OCI-LY7 (cell line): ENCODE data around the gene SCPEP1.

ENCODE experiments used
- EZH2phosphoT487 ChIP-seq: fragments of 200-600 bp; sonication (generic); IDR thresholded peaks from 2 replicates; pipeline ENCODE4 v1.6.1; 2018; ENCODE audit warnings: low read depth, borderline replicate concordance, mild to moderate bottlenecking, mixed run types, antibody characterized with exemption, low read length, moderate library complexity, mixed read lengths
- TF ChIP-seq, protein P1 (sequence below): fragments of 200-600 bp; sonication (generic); conservative IDR thresholded peaks from 2 replicates; pipeline ENCODE4 v1.5.1; 2014; ENCODE audit warnings: mild to moderate bottlenecking, antibody characterized with exemption, low read length, moderate library complexity, mixed read lengths

DNA sequence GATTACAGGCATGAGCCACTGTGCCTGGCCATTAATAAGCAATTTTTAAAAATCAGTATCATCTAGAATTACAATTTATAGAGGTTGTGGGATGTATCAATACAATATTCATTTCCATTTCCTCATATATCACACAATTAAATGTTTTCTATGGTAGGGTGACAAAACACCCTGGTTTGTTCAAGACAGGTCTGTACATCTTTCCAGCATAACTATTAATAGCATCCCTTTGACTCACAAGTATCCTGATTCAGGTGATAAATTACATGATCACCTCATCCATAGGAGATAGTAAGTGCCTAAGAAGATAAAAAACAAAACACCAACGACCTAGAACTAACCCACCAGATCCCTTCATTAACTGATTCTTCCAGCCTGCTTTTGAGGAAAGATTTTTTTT, 30.2 kb upstream of the SCPEP1 start:
- TF ChIP-seq, protein P1, sequence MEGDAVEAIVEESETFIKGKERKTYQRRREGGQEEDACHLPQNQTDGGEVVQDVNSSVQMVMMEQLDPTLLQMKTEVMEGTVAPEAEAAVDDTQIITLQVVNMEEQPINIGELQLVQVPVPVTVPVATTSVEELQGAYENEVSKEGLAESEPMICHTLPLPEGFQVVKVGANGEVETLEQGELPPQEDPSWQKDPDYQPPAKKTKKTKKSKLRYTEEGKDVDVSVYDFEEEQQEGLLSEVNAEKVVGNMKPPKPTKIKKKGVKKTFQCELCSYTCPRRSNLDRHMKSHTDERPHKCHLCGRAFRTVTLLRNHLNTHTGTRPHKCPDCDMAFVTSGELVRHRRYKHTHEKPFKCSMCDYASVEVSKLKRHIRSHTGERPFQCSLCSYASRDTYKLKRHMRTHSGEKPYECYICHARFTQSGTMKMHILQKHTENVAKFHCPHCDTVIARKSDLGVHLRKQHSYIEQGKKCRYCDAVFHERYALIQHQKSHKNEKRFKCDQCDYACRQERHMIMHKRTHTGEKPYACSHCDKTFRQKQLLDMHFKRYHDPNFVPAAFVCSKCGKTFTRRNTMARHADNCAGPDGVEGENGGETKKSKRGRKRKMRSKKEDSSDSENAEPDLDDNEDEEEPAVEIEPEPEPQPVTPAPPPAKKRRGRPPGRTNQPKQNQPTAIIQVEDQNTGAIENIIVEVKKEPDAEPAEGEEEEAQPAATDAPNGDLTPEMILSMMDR = no peak
- no peak for TF ChIP-seq EZH2phosphoT487
